K562 treated with DMSO at 1 percent for 48 hours (cell line): ENCODE data around the gene ZNF487. TPM values are rescaled to one million over a fixed set of nuclear protein-coding genes. Genes with fewer than 3 reads are reported as not detected.

Source experiments
- total RNA-seq: library from RNA; unstranded; fragments of 300-600 nt; gene quantifications from 2 replicates; pipeline ENCODE4 v1.2.3, GENCODE V29; 2022; ENCODE audit warnings: low replicate concordance; ENCODE audit errors: extremely low read depth

Gene ZNF487
- total RNA-seq: not detected in 2 replicates

GRCh38 chr10:43436291-43437140 lies at the start of gene ZNF487:
TSS of gene ZNF487 (plus strand) at chr10:43437111. CDS start at chr10:43475814, 38,703 bp downstream.

GRCh38 chr10:43408710-43409384 lies 28.1 kb upstream of the ZNF487 start, which contains the start of gene HNRNPF:
TSS of gene HNRNPF (minus strand) at chr10:43409186. CDS start at chr10:43387884, 21,302 bp downstream.

Other genes with a start within 250 kb of the ZNF487 start
- not detected in 2 replicates for gene RASGEF1A, start 170.0 kb upstream of the ZNF487 start, total RNA-seq
- gene FXYD4, start 65.5 kb upstream of the ZNF487 start, total RNA-seq: not detected in 2 replicates
- 420 TPM in 1 of 2 replicates, not detected in the other for gene HNRNPF, start 27.9 kb upstream of the ZNF487 start, total RNA-seq
- not detected in 2 replicates for gene ZNF239, start 137.5 kb downstream of the ZNF487 start, total RNA-seq
- not detected in 2 replicates for gene ZNF485, start 169.3 kb downstream of the ZNF487 start, total RNA-seq
- gene ZNF32, start 211.8 kb downstream of the ZNF487 start, total RNA-seq: not detected in 2 replicates